SK-N-SH (cell line): Measurements from ENCODE around the gene TLR4. TPM values are rescaled to one million over a fixed set of nuclear protein-coding genes. Genes with fewer than 3 reads are reported as not detected.

Experiments used
- CTCF ChIA-PET: fragments of 300-600, 350-600 bp; formaldehyde crosslinking; extraction: SDS; loops from one replicate; lab custom pipeline; 2021; lab: Yijun Ruan, JAX
- POLR2A ChIA-PET: fragments of 350-600 bp; sonication (Branson Sonifier 250); formaldehyde crosslinking; extraction: SDS; loops from one replicate; lab custom pipeline; 2020; ENCODE audit warnings: antibody characterized with exemption, inconsistent platforms; lab: Yijun Ruan, JAX
- DNase-seq: peaks from one replicate; pipeline ENCODE4 v3.0.0; 2012
- H2AFZ ChIP-seq: fragments of 200-600 bp; sonication (generic); 2 replicates; pipeline ENCODE4 v1.8.1; 2016; ENCODE audit warnings: antibody characterized with exemption, mild to moderate bottlenecking, low read depth
- H3F3A ChIP-seq: fragments of 200-600 bp; sonication (generic); replicated peaks from 2 replicates; pipeline ENCODE3; 2016; ENCODE audit warnings: antibody characterized with exemption, mild to moderate bottlenecking; ENCODE audit not compliant: insufficient read depth
- H3K27ac ChIP-seq, 2 experiments: fragments of 200-500 bp in 1 of 2; fragments of 200-600 bp in 1 of 2; sonication (Bioruptor generic) in 1 of 2; sonication (generic), shearing (Covaris generic) in 1 of 2; 2 replicates each; pipeline versions ENCODE4 v1.5.1 to v1.6.1; 2014 to 2016; ENCODE audit warnings: low read depth in 2 of 2, inconsistent platforms in 1 of 2, low read length in 1 of 2, mild to moderate bottlenecking in 1 of 2, mixed read lengths in 1 of 2
- H3K27me3 ChIP-seq: fragments of 200-600 bp; sonication (generic), shearing (Covaris generic); 2 replicates; pipeline ENCODE4 v1.6.1; 2016; ENCODE audit warnings: mixed run types; ENCODE audit not compliant: insufficient read depth
- H3K36me3 ChIP-seq, 2 experiments: fragments of 200-500 bp in 1 of 2; fragments of 200-600 bp in 1 of 2; sonication (Bioruptor generic) in 1 of 2; sonication (generic) in 1 of 2; replicated peaks in 1 of 2; 2 replicates each; pipeline versions ENCODE3 to v1.5.1; 2014 to 2016; ENCODE audit warnings: low read length in 1 of 2, mild to moderate bottlenecking in 1 of 2; ENCODE audit not compliant: insufficient read depth in 2 of 2, control insufficient read depth in 1 of 2
- H3K4me1 ChIP-seq, 2 experiments: fragments of 200-500 bp in 1 of 2; fragments of 200-600 bp in 1 of 2; sonication (Bioruptor generic) in 1 of 2; sonication (generic), shearing (Covaris generic) in 1 of 2; 2 replicates each; pipeline versions ENCODE4 v1.5.1 to v1.6.1; 2014 to 2016; ENCODE audit warnings: low read depth in 1 of 2, low read length in 1 of 2, mixed run types in 1 of 2; ENCODE audit not compliant: insufficient read depth in 2 of 2, control insufficient read depth in 1 of 2
- H3K4me2 ChIP-seq: fragments of 200-600 bp; sonication (generic), shearing (Covaris generic); 2 replicates; pipeline ENCODE4 v1.6.1; 2017; ENCODE audit warnings: mixed run types
- H3K4me3 ChIP-seq, 2 experiments: fragments of 200-500 bp in 1 of 2; fragments of 200-600 bp in 1 of 2; sonication (Bioruptor generic) in 1 of 2; sonication (generic), shearing (Covaris generic) in 1 of 2; 2 replicates each; pipeline versions ENCODE4 v1.5.1 to v1.8.1; 2014 to 2016; ENCODE audit warnings: low read depth in 2 of 2, inconsistent platforms in 1 of 2, low read length in 1 of 2, mild to moderate bottlenecking in 1 of 2, mixed read lengths in 1 of 2, moderate library complexity in 1 of 2
- H3K79me2 ChIP-seq: fragments of 200-600 bp; sonication (generic); 2 replicates; pipeline ENCODE4 v1.8.1; 2017; ENCODE audit warnings: mild to moderate bottlenecking; ENCODE audit not compliant: insufficient read depth
- H3K9ac ChIP-seq: fragments of 200-600 bp; sonication (generic); 2 replicates; pipeline ENCODE4 v1.6.1; 2017; ENCODE audit warnings: mixed run types
- H3K9me2 ChIP-seq: fragments of 200-600 bp; sonication (generic); 2 replicates; pipeline ENCODE4 v1.6.1; 2017; ENCODE audit warnings: mixed run types
- H3K9me3 ChIP-seq: fragments of 200-600 bp; sonication (generic); 2 replicates; pipeline ENCODE4 v1.6.1; 2017; ENCODE audit warnings: mixed run types, mild to moderate bottlenecking, moderate library complexity
- H4K20me1 ChIP-seq: fragments of 200-600 bp; sonication (generic); 2 replicates; pipeline ENCODE4 v1.6.1; 2017; ENCODE audit warnings: mild to moderate bottlenecking, mixed run types; ENCODE audit not compliant: insufficient read depth
- CTCF ChIP-seq: fragments of 200-600 bp; sonication (generic); IDR thresholded peaks from 2 replicates; pipeline ENCODE4 v1.6.1; 2017; ENCODE audit warnings: antibody characterized with exemption, mild to moderate bottlenecking, moderate library complexity
- EP300 ChIP-seq, 2 experiments: IDR thresholded peaks; 2 replicates each; pipeline versions ENCODE4 v1.4.0 to v1.6.1; 2012; ENCODE audit warnings: borderline replicate concordance in 1 of 2, low read depth in 1 of 2, low read length in 1 of 2
- EZH2phosphoT487 ChIP-seq: fragments of 200-600 bp; sonication (generic); IDR thresholded peaks from 2 replicates; pipeline ENCODE4 v1.6.1; 2017; ENCODE audit warnings: low read depth, mixed run types, mild to moderate bottlenecking, antibody characterized with exemption, moderate library complexity, borderline replicate concordance
- FOSL2 ChIP-seq: IDR thresholded peaks from 2 replicates; pipeline ENCODE4 v1.4.0; 2012; ENCODE audit warnings: low read depth, mild to moderate bottlenecking, moderate library complexity, borderline replicate concordance
- FOXJ3 ChIP-seq: sonication (generic); formaldehyde crosslinking; IDR thresholded peaks from 2 replicates; pipeline ENCODE4 v1.5.1; 2020; ENCODE audit warnings: mild to moderate bottlenecking, missing genetic modification reagents
- FOXM1 ChIP-seq: IDR thresholded peaks from 2 replicates; pipeline ENCODE4 v1.4.0; 2012; ENCODE audit warnings: low read depth, mild to moderate bottlenecking
- GABPA ChIP-seq: IDR thresholded peaks from 2 replicates; pipeline ENCODE4 v1.4.0; 2012; ENCODE audit warnings: low read depth, mild to moderate bottlenecking
- JUND ChIP-seq: IDR thresholded peaks from 2 replicates; pipeline ENCODE4 v1.4.0; 2012
- MXI1 ChIP-seq: IDR thresholded peaks from 2 replicates; pipeline ENCODE4 v1.6.1; 2012; ENCODE audit warnings: mild to moderate bottlenecking, low read depth, low read length, improper control_type of control experiment
- NFIC ChIP-seq: IDR thresholded peaks from 2 replicates; pipeline ENCODE4 v1.4.0; 2012; ENCODE audit warnings: borderline replicate concordance
- PBX3 ChIP-seq: IDR thresholded peaks from 2 replicates; pipeline ENCODE4; 2012
- POLR2AphosphoS5 ChIP-seq: IDR thresholded peaks from 2 replicates; pipeline ENCODE4 v1.6.1; 2012; ENCODE audit warnings: low read depth, low read length
- RAD21 ChIP-seq: IDR thresholded peaks from 2 replicates; pipeline ENCODE4 v1.6.1; 2012; ENCODE audit warnings: mild to moderate bottlenecking, low read length
- RFX5 ChIP-seq: IDR thresholded peaks from 2 replicates; pipeline ENCODE4 v1.6.1; 2012; ENCODE audit warnings: mild to moderate bottlenecking, improper control_type of control experiment, low read length
- SIN3A ChIP-seq: IDR thresholded peaks from 2 replicates; pipeline ENCODE4 v1.6.1; 2012; ENCODE audit warnings: low read depth, mild to moderate bottlenecking, low read length, moderate library complexity, borderline replicate concordance
- TCF12 ChIP-seq: IDR thresholded peaks from 2 replicates; pipeline ENCODE4 v1.4.0; 2012
- TEAD4 ChIP-seq: IDR thresholded peaks from 2 replicates; pipeline ENCODE4 v1.4.0; 2012; ENCODE audit warnings: mild to moderate bottlenecking, borderline replicate concordance; ENCODE audit not compliant: insufficient read depth
- USF1 ChIP-seq: IDR thresholded peaks from 2 replicates; pipeline ENCODE4 v1.4.0; 2012; ENCODE audit warnings: low read depth, borderline replicate concordance
- ZBTB33 ChIP-seq: IDR thresholded peaks from 2 replicates; pipeline ENCODE4 v1.4.0; 2012; ENCODE audit warnings: low read depth, borderline replicate concordance
- WGBS: methylation state at CpG from one replicate; pipeline ENCODE4 v1.1.6; 2017; ENCODE audit warnings: low lambda C conversion rate; 5-methylcytosine and 5-hydroxymethylcytosine counted together
- polyA plus RNA-seq, 3 experiments: library from polyadenylated mRNA; depleted of rRNA; stranded (reverse); fragments of >200 nt; gene quantifications; 2 replicates each; pipeline ENCODE4 v1.2.3, GENCODE V29; 2012

TLR4 gene
- polyA plus RNA-seq, 1 of the 3 experiments (the other 2 are of a cell fraction): 0.85 TPM

- ChIA-PET CTCF (no interaction called here), POLR2A (no interaction called here)
- H3K4me1 ChIP-seq: peaks cover 3% of the 10 kb centered on the region in 2 experiments; a peak in 3 of 4 replicates
- H2AFZ ChIP-seq: no peak overlapping the region
- no peak overlapping the region for H3K4me3 ChIP-seq
- no peaks in the 10 kb centered on the region for H3F3A ChIP-seq
- H4K20me1 ChIP-seq: no peaks in the 10 kb centered on the region
- no peaks in the 10 kb centered on the region for H3K36me3 ChIP-seq
- H3K79me2 ChIP-seq: no peaks in the 10 kb centered on the region
- no peak overlapping the region for H3K9ac ChIP-seq
- H3K27ac ChIP-seq: no peak overlapping the region
- 28% methylated on average over 2 of the region's 2 CpGs for WGBS
- DNase-seq: no peak
- H3K9me2 ChIP-seq: no peaks in the 10 kb centered on the region
- no peak overlapping the region for H3K4me2 ChIP-seq
- H3K27me3 ChIP-seq: no peaks in the 10 kb centered on the region
- no peak for TF ChIP-seq FOXJ3 (CRISPR knock-in tag)
- no peak for TF ChIP-seq USF1
- no peak for TF ChIP-seq TCF12
- no peak for TF ChIP-seq JUND
- TF ChIP-seq FOSL2: no peak
- no peak for TF ChIP-seq POLR2AphosphoS5
- TF ChIP-seq RAD21: no peak
- no peak for TF ChIP-seq CTCF
- no peak for TF ChIP-seq EZH2phosphoT487
- no peaks in the 10 kb centered on the region for H3K9me3 ChIP-seq
Observed at GRCh38 chr9:117725426-117725887, 21.3 kb downstream of the TLR4 start.

- H3K4me2 ChIP-seq: no peak overlapping the region
- no peak overlapping the region for H2AFZ ChIP-seq
- H3K79me2 ChIP-seq: no peaks in the 10 kb centered on the region
- H3K9me3 ChIP-seq: no peaks in the 10 kb centered on the region
- no peaks in the 10 kb centered on the region; a peak in 1 of 4 replicates for H3K4me1 ChIP-seq
- H4K20me1 ChIP-seq: no peaks in the 10 kb centered on the region
- H3K4me3 ChIP-seq: no peak overlapping the region
- no peaks in the 10 kb centered on the region for H3K27me3 ChIP-seq
- no peaks in the 10 kb centered on the region for H3F3A ChIP-seq
- no peaks in the 10 kb centered on the region for H3K36me3 ChIP-seq
- H3K9me2 ChIP-seq: no peaks in the 10 kb centered on the region
- no peak overlapping the region for H3K27ac ChIP-seq
- no peak overlapping the region for H3K9ac ChIP-seq
- ChIA-PET CTCF (no interaction called here), POLR2A (no interaction called here)
- WGBS: 33% methylated on average over 2 of the region's 2 CpGs
- DNase-seq: no peak
- no peak for TF ChIP-seq CTCF
- no peak for TF ChIP-seq FOXJ3 (CRISPR knock-in tag)
- TF ChIP-seq MXI1: no peak
- no peak for TF ChIP-seq USF1
- TF ChIP-seq POLR2AphosphoS5: no peak
- no peak for TF ChIP-seq TEAD4
- no peak for TF ChIP-seq PBX3
- no peak for TF ChIP-seq ZBTB33
- TF ChIP-seq SIN3A: no peak
- no peak for TF ChIP-seq EZH2phosphoT487
- TF ChIP-seq RFX5: no peak
- no peak for TF ChIP-seq EP300 (IDR thresholded peaks at IDR 0.05; ENCODE audit: borderline replicate concordance in 1 of 2, low read depth in 1 of 2, low read length in 1 of 2)
- no peak for TF ChIP-seq FOXM1
- no peak for TF ChIP-seq GABPA
- TF ChIP-seq NFIC: no peak
Observed at GRCh38 chr9:117729375-117729774, 25.2 kb downstream of the TLR4 start.
